GM12873 (cell line): ENCODE results near the gene SPATS2.

Experiments
- CTCF ChIP-seq: IDR thresholded peaks from 2 replicates; pipeline ENCODE4 v1.5.1; 2012; ENCODE audit warnings: low read depth, mild to moderate bottlenecking, moderate library complexity, low read length, control low read depth; ENCODE audit not compliant: insufficient read depth; ENCODE audit errors: missing control alignments

SPATS2 gene

DNA sequence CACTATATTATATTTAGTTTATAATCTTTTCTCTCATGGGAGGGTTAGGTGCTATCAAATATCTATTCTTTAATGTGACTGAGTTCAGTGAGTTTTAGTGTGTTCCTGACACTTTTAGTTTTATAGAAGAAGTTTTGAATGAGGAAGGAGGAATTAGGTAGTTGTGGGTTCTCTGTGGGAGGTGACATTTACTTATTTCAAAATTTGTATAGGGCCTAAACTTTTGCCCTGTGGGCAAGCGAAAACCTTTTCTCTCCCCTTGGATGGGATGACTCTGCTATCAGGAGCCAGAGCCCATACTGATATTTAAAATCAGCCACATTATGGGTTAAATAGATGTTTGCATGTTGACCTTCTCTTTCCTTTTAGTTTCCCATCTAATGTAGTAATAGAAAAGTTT is 43.6 kb downstream of the SPATS2 start:
- no peak for TF ChIP-seq CTCF

DNA sequence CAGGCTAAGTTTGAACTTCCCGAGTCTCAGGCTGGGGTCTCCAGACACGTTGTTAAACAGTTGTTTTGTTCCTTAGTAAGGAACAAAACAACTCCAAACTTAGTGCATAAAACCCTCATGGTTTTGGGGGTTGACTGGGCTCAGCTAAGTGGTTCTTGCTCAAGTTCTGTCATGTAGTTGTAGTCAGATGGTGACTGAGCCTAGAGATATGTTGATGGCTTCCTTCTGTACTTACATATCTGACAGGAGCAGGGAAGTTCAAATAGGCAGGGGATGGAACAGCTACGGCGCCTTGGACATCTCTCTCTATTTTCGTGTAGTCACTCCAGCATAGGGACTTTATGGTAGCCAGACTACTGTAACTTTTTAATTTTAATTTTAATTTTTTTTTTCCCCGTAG is 45.7 kb downstream of the SPATS2 start:
- TF ChIP-seq CTCF, result no peak

DNA sequence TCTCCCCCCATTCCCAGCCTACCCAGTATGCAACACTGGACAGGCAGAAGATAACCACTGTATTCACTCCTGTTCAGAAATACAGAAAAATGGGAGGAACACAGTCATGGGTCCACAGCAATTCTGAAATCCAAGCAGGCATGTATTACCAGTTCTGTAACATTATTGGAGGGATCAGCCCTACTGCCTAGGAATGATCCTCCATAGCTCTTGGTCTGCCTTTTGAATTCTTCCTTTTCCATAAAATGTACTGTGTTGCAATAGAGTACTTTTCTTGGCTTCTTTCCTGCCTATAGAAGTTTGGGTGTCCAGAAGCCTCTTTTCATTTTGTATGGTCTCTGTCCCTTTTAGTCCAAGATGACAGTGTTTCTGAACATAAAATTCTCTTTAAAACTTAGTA is 46.5 kb downstream of the SPATS2 start:
- TF ChIP-seq CTCF, result no peak

GRCh38 chr12:49414364-49414763 is 47.1 kb downstream of the SPATS2 start:
- no peak for TF ChIP-seq CTCF

- TF ChIP-seq CTCF, result no peak
Measured at GRCh38 chr12:49415521-49415970, 48.3 kb downstream of the SPATS2 start.

DNA sequence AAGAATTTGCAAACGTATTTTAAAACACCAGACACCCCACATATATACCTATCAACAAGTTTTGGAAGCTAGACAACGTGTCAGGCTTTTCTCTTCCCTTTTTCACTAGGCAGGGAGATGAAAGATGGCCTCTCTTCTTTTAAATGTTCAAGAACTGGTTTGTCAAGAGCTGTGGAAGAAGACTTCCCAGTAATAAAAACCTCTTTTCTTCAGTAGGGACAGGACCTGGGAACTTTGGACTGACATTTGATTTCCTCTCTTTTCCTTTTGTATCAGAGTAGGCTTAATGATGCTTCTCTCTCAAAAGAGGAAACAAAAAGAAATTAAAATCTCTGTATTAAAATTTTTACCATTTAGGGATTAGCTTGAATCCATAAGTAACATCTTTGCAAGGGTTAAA is 49.6 kb downstream of the SPATS2 start:
- TF ChIP-seq CTCF, result no peak

DNA sequence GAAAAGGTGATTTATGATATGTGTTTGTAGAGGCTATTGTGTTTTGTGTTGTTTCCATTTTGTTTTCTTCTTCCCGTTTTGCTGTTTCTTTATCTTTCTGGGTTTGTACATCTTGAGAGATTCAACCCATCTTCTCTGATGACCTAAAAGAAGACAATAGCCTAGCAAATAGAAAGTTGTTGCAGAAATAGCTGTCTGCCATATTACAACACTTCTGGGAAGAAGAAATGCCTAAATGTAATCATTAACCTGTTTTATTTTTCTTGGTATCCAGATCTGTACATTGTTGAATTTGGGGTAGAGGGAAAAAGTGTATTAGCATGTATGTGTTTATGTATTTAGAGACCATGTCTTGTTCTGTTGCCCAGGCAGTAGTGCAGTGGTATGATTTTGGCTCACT is 50.3 kb downstream of the SPATS2 start:
- TF ChIP-seq CTCF, result no peak
